Endometrial microvascular endothelial cells (primary cell): ENCODE measurements around the gene FLOT1. TPM values are rescaled to one million over a fixed set of nuclear protein-coding genes. Genes with fewer than 3 reads are reported as not detected.

Experiments
- in situ Hi-C: cut with HindIII; loops from 2 replicates; pipeline ENCODE4 v1.10.0; 2017; ENCODE audit warnings: low sequenced_read_pairs, low pct_unique_long_range_greater_than_20kb; ENCODE audit errors: inconsistent ontology term
- total RNA-seq: library from RNA; depleted of rRNA; stranded (reverse); fragments of >200 nt; gene quantifications from one replicate; pipeline ENCODE4 v1.2.3, GENCODE V29; 2015; ENCODE audit errors: inconsistent ontology term

The FLOT1 gene, protein sequence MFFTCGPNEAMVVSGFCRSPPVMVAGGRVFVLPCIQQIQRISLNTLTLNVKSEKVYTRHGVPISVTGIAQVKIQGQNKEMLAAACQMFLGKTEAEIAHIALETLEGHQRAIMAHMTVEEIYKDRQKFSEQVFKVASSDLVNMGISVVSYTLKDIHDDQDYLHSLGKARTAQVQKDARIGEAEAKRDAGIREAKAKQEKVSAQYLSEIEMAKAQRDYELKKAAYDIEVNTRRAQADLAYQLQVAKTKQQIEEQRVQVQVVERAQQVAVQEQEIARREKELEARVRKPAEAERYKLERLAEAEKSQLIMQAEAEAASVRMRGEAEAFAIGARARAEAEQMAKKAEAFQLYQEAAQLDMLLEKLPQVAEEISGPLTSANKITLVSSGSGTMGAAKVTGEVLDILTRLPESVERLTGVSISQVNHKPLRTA
- total RNA-seq = 133 TPM

DNA sequence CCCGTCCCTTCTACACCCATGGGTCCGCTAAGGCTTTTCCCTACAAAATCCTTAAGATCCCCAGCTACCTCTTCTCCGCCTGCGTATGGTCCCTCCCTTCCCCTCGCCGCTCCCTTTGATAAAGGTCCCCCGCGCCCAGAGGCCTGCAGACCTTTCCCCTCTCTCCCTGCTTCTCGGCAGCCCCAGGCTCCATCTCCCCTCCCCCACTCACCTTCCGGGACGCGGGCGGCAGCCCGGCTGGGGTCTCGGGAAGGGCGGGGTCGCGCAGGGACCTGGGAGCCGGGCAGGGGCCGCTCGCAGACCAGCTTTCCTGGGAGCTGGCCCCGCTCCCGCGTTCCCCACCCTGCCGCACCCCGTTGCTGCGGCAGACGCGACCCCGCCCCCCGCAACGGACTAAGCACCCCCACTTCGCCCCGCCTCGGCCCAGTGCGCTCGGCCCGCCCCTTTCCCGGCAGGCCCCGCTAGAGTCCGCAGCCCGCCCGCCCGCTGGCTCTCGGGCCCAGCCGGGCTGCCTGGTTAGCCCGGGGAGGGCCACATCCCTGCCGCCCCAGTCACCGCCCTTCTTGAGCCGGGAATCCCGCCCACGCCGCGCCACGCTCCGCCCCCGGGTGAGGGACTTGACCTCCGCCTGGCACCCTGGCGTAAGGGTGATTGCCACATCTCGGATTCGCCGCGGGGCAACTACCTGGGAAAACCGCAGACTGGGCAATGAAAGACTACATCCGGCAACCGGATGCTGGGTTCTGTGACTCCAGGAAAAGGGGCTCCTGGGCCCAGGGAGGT, at the start of gene FLOT1:
TSS of gene FLOT1 (minus strand) at position 372 of the 783 bp plus-strand sequence. CDS start 498 bp downstream, outside the sequence.
- in situ Hi-C loops = loop anchor here (10.0 kb wide), 1 partner anchor 148 kb away; no protein-coding TSS in a partner anchor

DNA sequence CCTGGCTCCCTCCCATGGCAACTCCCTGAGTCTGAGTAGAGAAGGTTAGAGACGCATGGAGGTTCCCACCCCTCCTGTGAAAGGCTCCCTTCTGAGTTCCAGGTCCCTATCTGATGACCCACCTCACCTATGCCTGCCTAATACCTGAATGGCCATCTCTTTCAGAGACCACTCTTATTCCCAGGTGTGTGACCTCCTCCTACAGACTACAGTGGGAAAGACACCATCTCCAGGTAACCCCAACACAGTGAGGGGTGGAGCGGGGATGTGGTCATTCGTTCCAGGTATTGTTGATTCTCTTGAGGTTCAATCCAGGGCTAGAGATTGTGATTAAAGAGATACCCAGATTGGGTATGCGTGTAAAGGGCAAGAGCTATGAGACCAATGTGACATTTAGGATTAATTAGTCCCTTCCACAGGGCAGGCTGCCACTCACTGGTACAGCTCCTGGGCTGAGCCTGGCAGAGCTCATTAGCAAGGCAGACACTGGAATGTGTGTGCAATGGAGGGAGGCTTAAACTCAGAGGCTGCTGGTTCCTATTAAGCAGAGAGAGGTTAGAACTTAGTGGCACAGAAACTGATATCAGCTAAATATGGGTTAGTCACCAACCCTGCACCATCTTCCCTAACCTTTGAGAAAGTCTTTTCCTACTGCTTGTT, 48.4 kb upstream of the FLOT1 start:
- in situ Hi-C loops = no loop called here

DNA sequence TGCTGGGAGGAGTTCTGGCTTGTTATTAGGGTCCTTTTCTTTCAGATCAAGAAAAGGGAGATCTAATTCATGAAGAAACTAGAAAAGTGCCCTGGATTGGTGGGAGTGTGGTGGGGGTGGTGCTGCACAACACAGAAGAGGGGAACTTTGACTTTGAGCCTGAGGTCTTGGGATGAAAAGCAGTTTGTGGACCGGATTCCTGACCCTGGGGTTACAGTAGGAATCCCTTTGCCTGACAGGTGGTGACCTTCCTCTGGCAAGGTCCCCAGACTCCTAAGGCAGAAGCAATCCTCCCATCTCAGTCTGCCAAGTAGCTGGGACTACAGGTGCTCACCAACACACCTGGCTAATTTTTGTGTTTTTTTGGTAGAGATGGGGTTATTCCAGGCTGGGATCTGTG, 47.1 kb upstream of the FLOT1 start:
- in situ Hi-C loops = no loop called here

DNA sequence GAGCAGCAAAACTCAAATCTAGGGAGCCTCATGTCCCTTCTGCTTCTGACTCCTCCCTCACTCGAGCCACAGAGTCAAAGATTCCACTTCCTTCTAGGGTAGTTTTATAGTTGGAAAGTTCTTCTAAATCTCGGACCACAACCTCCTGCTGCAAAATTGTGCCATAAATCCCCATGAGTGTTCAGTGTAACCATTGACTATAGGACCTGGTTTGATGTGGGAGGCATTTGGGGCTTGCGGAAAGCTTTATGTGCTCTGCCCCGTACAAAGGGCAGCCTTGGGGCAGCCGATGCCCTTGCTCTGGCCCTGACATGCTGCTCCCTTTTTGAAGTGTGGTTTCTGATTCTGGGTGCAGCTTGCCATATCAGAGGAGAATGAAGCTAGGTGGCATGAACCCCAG, 45.5 kb upstream of the FLOT1 start:
- in situ Hi-C loops = no loop called here

DNA sequence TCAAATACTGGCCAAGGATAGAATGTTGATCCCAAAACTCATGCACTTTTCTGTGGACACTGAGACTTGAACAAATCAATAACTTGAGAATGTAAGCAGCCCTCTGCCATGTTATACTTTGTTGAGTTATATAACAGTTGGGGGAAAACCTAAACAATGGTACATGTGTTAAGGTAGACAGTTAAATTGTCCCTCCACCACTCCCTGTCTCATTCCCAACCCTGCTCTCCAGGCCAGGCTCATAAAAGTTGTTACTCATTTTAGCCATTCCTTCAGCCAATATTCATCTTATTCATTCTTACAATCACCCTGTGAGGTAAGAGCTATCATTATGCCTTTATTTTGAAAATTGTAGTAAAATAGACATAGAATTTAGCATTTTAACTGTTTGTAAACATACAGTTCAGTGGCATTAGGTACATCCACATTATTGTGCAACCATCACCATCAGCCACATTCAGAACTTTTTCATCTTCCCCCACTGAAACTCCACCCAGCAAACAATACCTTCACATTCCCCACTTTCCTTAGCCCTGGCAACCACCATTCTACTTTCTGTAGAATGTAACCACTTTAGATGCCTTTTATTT, 40.0 kb upstream of the FLOT1 start:
- in situ Hi-C loops = no loop called here

DNA sequence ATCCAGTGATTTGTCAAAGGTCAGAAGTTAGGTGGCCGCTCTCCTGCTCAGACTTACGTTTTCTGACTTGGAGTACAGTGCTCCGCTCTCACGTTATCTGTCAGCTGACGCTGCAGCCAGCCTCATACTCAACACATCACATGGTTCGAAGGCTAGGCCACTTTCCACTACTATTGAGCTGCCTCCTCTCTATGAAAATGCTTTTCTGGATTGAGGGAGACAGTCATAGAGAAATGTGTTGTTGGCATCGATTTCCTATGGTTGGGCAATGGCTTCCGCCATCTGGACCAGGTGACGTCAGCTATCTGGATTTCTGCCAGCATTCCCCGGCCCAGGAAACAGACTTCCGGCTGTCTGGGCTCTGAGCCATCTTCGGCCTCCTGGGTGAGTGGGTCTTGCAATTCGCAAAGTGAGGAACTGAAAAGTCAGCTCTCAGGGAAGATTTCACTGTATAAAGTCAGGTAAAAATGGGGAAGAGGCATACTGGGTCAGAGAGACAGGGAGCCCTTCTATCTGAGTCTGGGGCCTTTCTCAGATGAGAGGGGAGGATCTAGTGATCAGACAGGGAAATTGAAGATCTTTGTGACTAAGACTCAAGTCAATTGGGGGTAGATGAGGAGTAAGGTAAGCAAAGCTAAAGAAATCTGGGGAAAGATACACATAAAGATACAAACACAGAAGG, 39.4 kb upstream of the FLOT1 start:
- in situ Hi-C loops = no loop called here

DNA sequence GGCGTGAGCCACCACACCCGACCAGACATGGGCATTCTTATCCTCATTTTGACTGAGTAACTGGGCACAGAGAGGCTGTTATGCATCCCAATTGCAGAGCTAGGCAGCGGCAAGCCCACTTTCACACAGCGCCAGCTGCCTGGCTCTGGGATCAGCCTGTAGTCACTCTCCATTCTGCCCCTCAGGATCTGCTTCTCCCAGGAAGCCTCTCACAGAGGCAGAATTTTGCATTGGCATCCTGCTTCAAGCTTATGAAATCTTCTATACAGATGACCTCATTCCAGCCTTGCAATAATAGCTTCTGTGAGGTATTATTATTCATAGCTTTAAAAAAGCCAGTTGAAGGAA, 38.9 kb upstream of the FLOT1 start:
- in situ Hi-C loops = no loop called here

DNA sequence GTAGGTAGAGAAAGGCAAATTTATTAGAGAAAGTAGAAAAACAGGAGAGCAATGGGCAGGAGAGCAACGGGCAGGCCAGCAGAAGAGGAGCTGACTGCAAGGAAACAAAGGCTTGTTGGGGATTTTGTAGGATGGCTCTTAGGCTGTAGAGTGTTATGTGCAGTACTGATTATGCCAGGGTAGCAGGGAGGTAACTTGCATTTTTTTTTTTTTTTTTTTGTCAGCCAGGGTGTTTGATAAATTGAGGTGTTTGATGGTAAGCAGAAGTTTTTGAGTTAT, 38.1 kb upstream of the FLOT1 start:
- in situ Hi-C loops = no loop called here

DNA sequence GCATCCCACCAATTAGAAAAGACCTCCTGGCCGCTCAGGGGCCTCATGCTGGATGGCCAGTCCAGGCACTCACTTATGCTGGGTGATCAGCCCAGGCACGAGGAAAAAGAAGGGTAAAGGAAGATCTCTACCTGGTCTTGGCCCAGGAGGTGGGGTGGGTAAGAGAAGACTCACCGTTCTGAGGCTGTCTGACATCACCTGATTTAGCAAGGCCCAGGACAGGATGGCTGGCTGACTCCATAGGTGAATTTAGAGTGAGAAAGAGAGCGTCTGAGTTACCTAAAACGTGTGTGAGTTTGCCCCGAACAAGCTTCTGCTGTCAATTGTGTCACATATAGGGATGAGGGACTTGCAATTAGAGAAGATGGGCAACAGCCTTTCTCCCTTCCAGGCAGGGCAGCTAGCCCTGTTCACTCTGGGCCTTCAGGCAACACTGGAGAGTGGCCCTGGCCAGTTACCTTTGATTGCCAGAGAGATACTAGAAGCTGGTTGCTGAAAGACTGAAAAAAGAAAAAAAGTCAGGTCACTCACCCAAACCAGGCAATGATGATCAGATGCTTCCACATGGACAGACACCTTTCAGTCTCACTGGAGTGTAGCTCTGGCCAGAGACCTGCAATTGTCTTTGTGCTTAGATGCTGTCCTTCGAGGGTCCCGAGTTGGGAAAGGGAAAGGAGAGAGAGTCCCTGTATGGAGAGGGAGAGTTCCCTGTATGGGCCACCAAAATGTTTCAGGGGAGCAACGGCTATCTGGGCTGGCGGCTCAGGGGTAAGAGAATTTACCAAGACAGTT, 37.6 kb upstream of the FLOT1 start:
- in situ Hi-C loops = no loop called here

DNA sequence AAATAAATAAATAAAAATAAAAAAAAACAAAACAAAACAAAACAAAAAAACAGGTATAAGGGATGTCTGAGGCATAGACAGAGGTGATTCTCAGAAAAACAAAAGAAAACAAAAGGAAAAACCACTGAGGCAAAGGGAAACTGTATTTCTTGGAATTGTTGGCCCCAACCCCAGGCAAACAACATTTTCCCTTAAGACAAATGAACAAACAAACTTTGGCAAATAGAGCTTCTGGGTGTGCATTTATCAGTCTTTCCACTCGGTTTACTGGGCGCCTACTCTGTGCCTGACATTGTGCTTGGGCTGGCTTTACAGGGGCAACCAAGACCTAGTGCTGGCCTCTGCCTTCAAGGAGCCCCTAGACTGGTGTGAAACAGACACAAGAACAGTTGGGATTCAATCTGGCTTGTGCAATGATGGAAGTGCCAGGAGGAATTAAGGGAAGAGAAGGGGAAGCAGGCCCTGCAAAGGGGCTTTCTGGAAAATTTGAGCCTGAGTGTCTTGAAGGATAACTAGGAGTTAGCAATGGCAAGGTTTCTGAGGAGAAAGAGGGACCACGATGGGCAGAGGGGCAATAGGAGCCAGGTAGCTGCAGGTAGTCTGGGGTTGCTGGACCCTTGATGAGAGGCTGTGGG, 35.6 kb upstream of the FLOT1 start:
- in situ Hi-C loops = no loop called here

DNA sequence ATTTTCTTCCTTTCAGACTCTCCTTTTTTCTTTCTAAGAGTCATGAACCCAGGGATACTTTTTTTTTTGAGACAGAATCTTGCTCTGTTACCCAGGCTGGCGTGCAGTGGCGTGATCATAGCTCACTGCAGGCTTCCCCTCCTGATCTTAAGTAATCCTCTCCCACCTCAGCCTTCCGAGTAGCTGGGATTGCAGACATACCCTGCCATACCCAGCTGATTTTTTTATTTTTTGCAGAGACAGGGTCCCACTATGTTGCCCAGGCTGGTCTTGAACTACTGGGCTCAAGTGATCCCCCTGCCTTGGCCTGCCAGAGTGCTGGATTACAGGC, 34.6 kb upstream of the FLOT1 start:
- in situ Hi-C loops = no loop called here

DNA sequence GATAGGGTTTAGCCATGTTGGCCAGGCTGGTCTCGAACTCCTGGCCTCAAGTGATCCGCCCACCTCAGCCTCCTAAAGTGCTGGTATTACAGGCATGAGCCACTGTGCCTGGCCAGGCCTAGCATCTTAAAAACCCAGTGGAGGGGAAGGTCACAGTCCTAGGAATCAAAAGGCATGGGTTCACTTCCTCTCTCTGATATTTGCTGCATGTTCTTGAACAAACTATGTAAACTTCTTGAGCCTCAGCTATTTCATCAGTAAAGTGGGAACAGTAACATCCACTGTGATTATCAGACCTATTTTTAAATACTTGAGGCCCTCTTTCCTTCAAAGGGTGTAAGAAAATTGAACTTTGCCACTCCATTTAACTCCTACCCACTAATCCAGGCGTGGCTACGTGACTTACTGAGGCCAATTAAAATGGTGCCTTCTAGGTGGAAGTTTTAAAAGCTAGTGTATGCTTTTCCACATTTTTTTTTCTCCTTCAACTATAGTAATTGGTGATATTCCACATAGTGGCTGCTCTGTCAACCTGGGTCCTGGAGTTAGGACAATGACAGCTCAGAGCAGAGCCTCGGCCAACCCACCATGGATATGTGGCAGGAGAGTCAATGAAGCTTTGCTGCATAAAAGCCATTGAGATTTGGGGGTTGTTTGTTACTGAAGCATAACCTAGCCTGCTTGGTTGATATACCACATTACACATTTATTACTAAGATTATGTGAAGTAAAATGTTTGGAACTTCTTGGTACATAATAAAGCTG, 34.1 kb upstream of the FLOT1 start:
- in situ Hi-C loops = no loop called here

DNA sequence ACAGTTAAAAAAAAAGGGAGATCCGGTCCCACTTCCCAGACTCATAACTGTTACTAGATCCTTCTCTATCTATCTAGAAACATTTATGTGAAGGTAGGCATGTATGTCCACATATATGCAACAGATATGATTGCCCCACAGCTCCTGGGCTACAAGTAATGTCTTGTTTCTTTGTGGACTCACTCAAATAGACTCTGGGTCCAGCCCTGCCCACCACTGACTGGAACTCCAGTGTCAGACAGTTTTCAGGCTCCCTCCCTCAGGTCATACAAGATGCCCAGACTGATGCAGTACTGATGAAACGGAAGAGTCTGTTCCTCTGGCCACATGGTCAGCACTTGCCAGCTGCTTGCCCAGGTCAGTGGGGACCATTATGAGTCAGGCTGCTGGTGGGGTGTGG, 32.6 kb upstream of the FLOT1 start:
- in situ Hi-C loops = no loop called here

DNA sequence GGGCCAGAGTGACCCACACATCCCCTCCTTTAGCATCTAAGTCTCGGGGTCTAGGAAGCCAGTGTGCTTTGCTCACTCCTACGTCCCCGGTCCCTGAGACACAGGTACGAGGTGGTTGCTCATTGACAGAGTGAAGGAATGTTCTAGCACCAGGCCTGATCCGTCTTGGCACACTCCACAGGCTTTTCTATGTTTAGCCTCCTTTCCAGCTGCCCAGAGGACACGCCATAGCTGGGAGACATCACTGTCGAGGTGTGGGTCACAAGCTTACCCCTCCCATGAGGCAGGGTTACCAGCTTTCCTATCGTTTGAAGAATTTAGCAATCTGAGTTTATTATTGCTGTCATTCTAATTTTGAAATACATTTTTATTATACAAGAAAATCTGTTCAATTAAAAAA, 32.2 kb upstream of the FLOT1 start:
- in situ Hi-C loops = no loop called here

DNA sequence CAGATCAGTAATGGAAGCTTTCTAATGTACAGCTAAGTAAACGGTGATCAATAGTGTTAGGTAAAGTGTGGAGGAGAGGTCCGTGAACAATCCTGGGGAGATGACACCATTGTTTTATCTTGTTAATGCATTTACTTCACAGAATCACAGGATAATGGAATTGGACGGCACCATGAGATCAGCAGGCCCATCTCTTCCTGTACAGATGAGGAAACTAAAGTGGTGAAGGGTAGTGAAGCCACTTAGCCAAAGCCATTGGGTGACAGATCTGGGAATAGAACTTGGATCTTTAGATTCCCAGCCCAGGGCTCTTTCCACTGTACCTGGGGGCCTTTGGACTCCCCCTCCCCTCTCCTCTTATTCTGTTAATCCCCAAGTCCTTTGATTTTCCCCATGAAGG, 28.1 kb upstream of the FLOT1 start:
- in situ Hi-C loops = no loop called here

DNA sequence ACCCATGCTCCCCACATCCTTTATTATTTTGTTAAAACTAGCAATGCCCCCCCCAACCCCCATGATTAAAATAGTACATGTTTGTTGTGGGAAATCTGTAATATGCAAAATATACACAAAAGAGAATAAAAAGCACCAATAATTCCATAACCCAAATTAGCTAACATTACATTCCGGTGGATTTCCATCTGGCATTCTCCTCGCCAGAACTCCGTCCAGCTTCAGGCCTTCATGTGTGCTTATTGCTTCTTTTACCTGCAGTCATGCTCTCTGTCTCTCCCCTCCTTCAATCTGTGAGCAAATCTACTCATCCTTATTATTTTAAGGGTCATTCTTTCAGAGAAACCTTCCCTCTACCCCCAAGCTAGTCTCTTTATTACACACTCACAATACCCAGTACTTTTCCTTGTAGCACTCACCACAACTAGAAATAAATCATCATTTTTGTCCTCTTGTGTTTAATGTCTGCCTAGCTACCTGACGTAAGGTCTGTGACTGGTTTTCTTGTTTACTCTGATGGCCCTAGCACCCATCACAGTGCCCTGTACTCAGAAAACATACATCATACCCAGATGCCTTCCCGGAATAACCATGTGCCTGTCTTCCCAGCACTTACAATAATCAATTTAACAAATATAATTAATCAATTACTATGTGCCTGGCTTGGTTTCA, 27.5 kb upstream of the FLOT1 start:
- in situ Hi-C loops = no loop called here
